GM23338 (cell line): Measurements from ENCODE around the gene ACSL6.

ENCODE experiments used
- CREB1 ChIP-seq: fragments of 250-450 bp; sonication (Bioruptor Pico); IDR thresholded peaks from 2 replicates; pipeline ENCODE4 v1.5.0; 2020; ENCODE audit warnings: low read depth, mild to moderate bottlenecking, moderate library complexity
- CTCF ChIP-seq, 2 experiments: fragments of 200-600 bp in 1 of 2; sonication (generic) in 1 of 2; conservative IDR thresholded peaks; 2 replicates each; pipeline versions ENCODE4 v1.5.1 to v1.6.1; 2016 to 2017; ENCODE audit warnings: antibody characterized with exemption in 2 of 2, low read depth in 2 of 2, mild to moderate bottlenecking in 2 of 2, moderate library complexity in 1 of 2
- EZH2 ChIP-seq: fragments of 200-600 bp; sonication (generic); IDR thresholded peaks from one replicate; pipeline ENCODE4 v1.8.0; 2017; ENCODE audit warnings: antibody characterized with exemption, mild to moderate bottlenecking, low read depth; ENCODE audit not compliant: unreplicated experiment
- EZH2phosphoT487 ChIP-seq: fragments of 200-600 bp; sonication (generic); IDR thresholded peaks from one replicate; pipeline ENCODE4 v1.8.1; 2018; ENCODE audit warnings: antibody characterized with exemption; ENCODE audit not compliant: unreplicated experiment
- REST ChIP-seq: IDR thresholded peaks from one replicate; pipeline ENCODE4 v1.6.1; 2018; ENCODE audit warnings: antibody characterized with exemption; ENCODE audit not compliant: unreplicated experiment

GRCh38 chr5:131974016-131974415 is 37.4 kb downstream of the ACSL6 start:
- TF ChIP-seq CTCF (conservative IDR thresholded peaks at IDR 0.05; ENCODE audit: low read depth in 2 of 2) (no peak), EZH2phosphoT487 (no peak), REST (no peak), CREB1 (CRISPR knock-in tag) (no peak), EZH2 (no peak)
